Lower leg skin (tissue), 4 donors: ENCODE data around the gene CIDEB. TPM values are rescaled to one million over a fixed set of nuclear protein-coding genes. Genes with fewer than 3 reads are reported as not detected.

ENCODE experiments used
- DNase-seq, 2 donors: peaks; one replicate each; pipeline ENCODE4 v3.0.0-alpha.2; 2019; ENCODE audit warnings: low spot score in 2 of 2
- H3K4me3 ChIP-seq: fragments of 200-600 bp; sonication (generic); 2 replicates; pipeline ENCODE4 v1.5.1; 2017; ENCODE audit warnings: mild to moderate bottlenecking, low read depth; ENCODE audit not compliant: poor library complexity, severe bottlenecking
- POLR2A ChIP-seq, 2 donors: fragments of 450-650 bp; IDR thresholded peaks; one replicate each; pipeline ENCODE4 v1.6.1; 2016 to 2017; ENCODE audit warnings: antibody characterized with exemption in 2 of 2, mild to moderate bottlenecking in 1 of 2, moderate library complexity in 1 of 2
- WGBS, 2 donors: methylation state at CpG; one replicate each; pipeline ENCODE4 v1.1.5; 2018; 5-methylcytosine and 5-hydroxymethylcytosine counted together
- intact Hi-C: fragments of 100-400 bp; cut with DNase I; formaldehyde crosslinking; loops from one replicate; pipeline ENCODE4 v1.15.0; 2023; ENCODE audit warnings: low total_unique reads
- total RNA-seq, 4 donors: library from RNA; depleted of rRNA; stranded (reverse); fragments of >200 nt; gene quantifications; one replicate each; pipeline ENCODE4 v1.1.0, GENCODE V29; 2016
- TF ChIP-seq, protein P1 (sequence below), 3 donors: fragments of 450-650 bp; IDR thresholded peaks; one replicate each; pipeline ENCODE4 v1.5.1; 2016; ENCODE audit warnings: antibody characterized with exemption in 3 of 3, mild to moderate bottlenecking in 3 of 3, moderate library complexity in 2 of 3

CIDEB gene
- total RNA-seq, 4 donors from 2014 or later, result 10.6 to 29.8 (median 25.1) TPM

- intact Hi-C loops, result no loop called here
- no peak for TF ChIP-seq POLR2A (IDR thresholded peaks at IDR 0.05)
- TF ChIP-seq, protein P1, sequence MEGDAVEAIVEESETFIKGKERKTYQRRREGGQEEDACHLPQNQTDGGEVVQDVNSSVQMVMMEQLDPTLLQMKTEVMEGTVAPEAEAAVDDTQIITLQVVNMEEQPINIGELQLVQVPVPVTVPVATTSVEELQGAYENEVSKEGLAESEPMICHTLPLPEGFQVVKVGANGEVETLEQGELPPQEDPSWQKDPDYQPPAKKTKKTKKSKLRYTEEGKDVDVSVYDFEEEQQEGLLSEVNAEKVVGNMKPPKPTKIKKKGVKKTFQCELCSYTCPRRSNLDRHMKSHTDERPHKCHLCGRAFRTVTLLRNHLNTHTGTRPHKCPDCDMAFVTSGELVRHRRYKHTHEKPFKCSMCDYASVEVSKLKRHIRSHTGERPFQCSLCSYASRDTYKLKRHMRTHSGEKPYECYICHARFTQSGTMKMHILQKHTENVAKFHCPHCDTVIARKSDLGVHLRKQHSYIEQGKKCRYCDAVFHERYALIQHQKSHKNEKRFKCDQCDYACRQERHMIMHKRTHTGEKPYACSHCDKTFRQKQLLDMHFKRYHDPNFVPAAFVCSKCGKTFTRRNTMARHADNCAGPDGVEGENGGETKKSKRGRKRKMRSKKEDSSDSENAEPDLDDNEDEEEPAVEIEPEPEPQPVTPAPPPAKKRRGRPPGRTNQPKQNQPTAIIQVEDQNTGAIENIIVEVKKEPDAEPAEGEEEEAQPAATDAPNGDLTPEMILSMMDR (IDR thresholded peaks at IDR 0.05), result no peak
- peak in 1 of 2 donors; percentile 87 for DNase-seq
- H3K4me3 ChIP-seq, result no peak overlapping the region
- WGBS, 2 donors, result 32 to 41% methylated on average over 18 of the region's 18 CpGs
Observed at GRCh38 chr14:24316597-24316950, 8.8 kb upstream of the CIDEB start.

GRCh38 chr14:24315807-24316596, 8.2 kb upstream of the CIDEB start:
- H3K4me3 ChIP-seq, result no peak overlapping the region

GRCh38 chr14:24315243-24315806, 7.5 kb upstream of the CIDEB start:
- H3K4me3 ChIP-seq, result no peak overlapping the region
- WGBS, 2 donors, result 59 to 67% methylated on average over 10 of the region's 10 CpGs
- intact Hi-C loops, result no loop called here
- DNase-seq, result no peak
- TF ChIP-seq, protein P1 (IDR thresholded peaks at IDR 0.05), result no peak
- TF ChIP-seq POLR2A (IDR thresholded peaks at IDR 0.05), result no peak

More at GRCh38 chr14:24315807-24316596, 8.2 kb upstream of the CIDEB start:
- DNase-seq, result peak in 1 of 2 donors; percentile 91
- intact Hi-C loops, result no loop called here
- WGBS, 2 donors, result 35% methylated on average over 56 to 70 of the region's 70 CpGs
- TF ChIP-seq POLR2A (IDR thresholded peaks at IDR 0.05), result no peak
- TF ChIP-seq, protein P1 (IDR thresholded peaks at IDR 0.05), result peak in 1 of 3 donors; percentile 62

- intact Hi-C loops, result no loop called here
- WGBS, 2 donors, result 43 to 53% methylated on average over 5 of the region's 5 CpGs
- TF ChIP-seq POLR2A (IDR thresholded peaks at IDR 0.05), result no peak
- TF ChIP-seq, protein P1 (IDR thresholded peaks at IDR 0.05), result no peak
- H3K4me3 ChIP-seq, result no peak overlapping the region
- DNase-seq, result peak in 1 of 2 donors; percentile 87
Observed at GRCh38 chr14:24314377-24315193, 6.8 kb upstream of the CIDEB start.

- no peak overlapping the region for H3K4me3 ChIP-seq
- no peak for DNase-seq
- intact Hi-C loops, result no loop called here
- TF ChIP-seq POLR2A (IDR thresholded peaks at IDR 0.05), result no peak
- TF ChIP-seq, protein P1 (IDR thresholded peaks at IDR 0.05), result no peak
- WGBS, 2 donors, result 61 to 71% methylated on average over 2 of the region's 2 CpGs
Observed at GRCh38 chr14:24313913-24314312, 6.1 kb upstream of the CIDEB start.
